H1 (cell line): Measurements from ENCODE around the gene GDF9. TPM values are rescaled to one million over a fixed set of nuclear protein-coding genes. Genes with fewer than 3 reads are reported as not detected.

Experiments
- CTCF ChIA-PET: fragments of 300-600 bp; sonication (Branson Sonifier 250); formaldehyde crosslinking; loops from one replicate; lab custom pipeline; 2021; ENCODE audit not compliant: partially characterized antibody; lab: Charles Lee
- POLR2A ChIA-PET: fragments of 300-600 bp; sonication (Branson Sonifier 250); formaldehyde crosslinking; loops from one replicate; lab custom pipeline; 2021; ENCODE audit warnings: inconsistent platforms; ENCODE audit not compliant: partially characterized antibody; lab: Charles Lee
- DNase-seq, 2 experiments: peaks; one replicate each; pipeline versions ENCODE4 v3.0.0 to v3.0.0-alpha.2; 2010 to 2022; ENCODE audit warnings: low spot score in 2 of 2, low read depth in 1 of 2, mixed read lengths in 1 of 2
- FAIRE-seq: peaks from 2 replicates; lab custom pipeline; 2011; peaks lifted over from hg19 to GRCh38; lab: Jason Lieb, UNC
- H2AFZ ChIP-seq: 2 replicates; pipeline ENCODE4 v1.8.1; 2012; ENCODE audit warnings: low read length, inconsistent platforms
- H2AK5ac ChIP-seq: 2 replicates; pipeline ENCODE4 v1.6.1; 2013; ENCODE audit warnings: low read depth, low read length
- H2BK120ac ChIP-seq: replicated peaks from 2 replicates; pipeline ENCODE3; 2013; ENCODE audit warnings: low read depth, low read length, inconsistent platforms
- H2BK12ac ChIP-seq: 2 replicates; pipeline ENCODE4 v1.6.1; 2013; ENCODE audit warnings: low read depth, low read length
- H2BK15ac ChIP-seq: 2 replicates; pipeline ENCODE4 v1.6.1; 2013; ENCODE audit warnings: low read length
- H2BK20ac ChIP-seq: 2 replicates; pipeline ENCODE4 v1.6.1; 2013; ENCODE audit warnings: low read length
- H2BK5ac ChIP-seq: 2 replicates; pipeline ENCODE4 v1.6.1; 2013; ENCODE audit warnings: low read depth, low read length
- H3K14ac ChIP-seq: 2 replicates; pipeline ENCODE4 v1.6.1; 2013; ENCODE audit warnings: inconsistent platforms; ENCODE audit not compliant: insufficient read length
- H3K18ac ChIP-seq: 2 replicates; pipeline ENCODE4 v1.6.1; 2013; ENCODE audit warnings: low read length; ENCODE audit errors: extremely low read depth
- H3K23ac ChIP-seq: 2 replicates; pipeline ENCODE4 v1.6.1; 2013; ENCODE audit warnings: inconsistent platforms; ENCODE audit not compliant: insufficient read length
- H3K23me2 ChIP-seq: 2 replicates; pipeline ENCODE4 v1.6.1; 2013; ENCODE audit warnings: low read depth, low read length
- H3K27ac ChIP-seq: 2 replicates; pipeline ENCODE4 v1.6.1; 2011; ENCODE audit warnings: low read depth, low read length, inconsistent platforms
- H3K27me3 ChIP-seq, 4 experiments: replicated peaks in 1 of 4; 1 replicate in 1 of 4; 2 replicates in 3 of 4; pipeline versions ENCODE4 v1.6.1 to v1.8.1; 2011 to 2013; ENCODE audit warnings: low read length in 3 of 4, mild to moderate bottlenecking in 3 of 4, inconsistent platforms in 2 of 4, mixed read lengths in 2 of 4, moderate library complexity in 1 of 4; ENCODE audit not compliant: control insufficient read depth in 3 of 4, insufficient read depth in 3 of 4; ENCODE audit errors: extremely low read depth in 1 of 4
- H3K36me3 ChIP-seq, 4 experiments: 2 replicates each; pipeline versions ENCODE4 v1.6.1 to v1.8.1; 2011 to 2013; ENCODE audit warnings: mild to moderate bottlenecking in 4 of 4, low read length in 3 of 4, moderate library complexity in 2 of 4, control low read depth in 1 of 4, inconsistent platforms in 1 of 4; ENCODE audit not compliant: insufficient read depth in 4 of 4, control insufficient read depth in 2 of 4
- H3K4ac ChIP-seq: replicated peaks from 2 replicates; pipeline ENCODE3; 2013; ENCODE audit warnings: low read length, low read depth, mixed read lengths, inconsistent platforms; ENCODE audit not compliant: insufficient read length
- H3K4me1 ChIP-seq, 4 experiments: replicated peaks in 1 of 4; 1 replicate in 1 of 4; 2 replicates in 3 of 4; pipeline versions ENCODE4 v1.6.1 to v1.8.1; 2011 to 2013; ENCODE audit warnings: low read length in 3 of 4, inconsistent platforms in 2 of 4, mixed read lengths in 1 of 4; ENCODE audit not compliant: insufficient read depth in 4 of 4, control insufficient read depth in 3 of 4
- H3K4me2 ChIP-seq, 2 experiments: 2 replicates each; pipeline versions ENCODE4 v1.6.1 to v1.8.1; 2011 to 2013; ENCODE audit warnings: low read depth in 2 of 2, low read length in 2 of 2, control low read depth in 1 of 2, inconsistent platforms in 1 of 2, mild to moderate bottlenecking in 1 of 2; ENCODE audit not compliant: insufficient read depth in 1 of 2
- H3K4me3 ChIP-seq, 4 experiments: fragments of 200-600, 300-600 bp in 1 of 4; sonication (generic), shearing (Covaris generic), sonication (Bioruptor Twin) in 1 of 4; 2 replicates each; pipeline versions ENCODE4 v1.5.1 to v1.8.1; 2011 to 2016; ENCODE audit warnings: low read length in 4 of 4, low read depth in 3 of 4, control low read depth in 2 of 4, inconsistent platforms in 2 of 4, mild to moderate bottlenecking in 2 of 4, mixed read lengths in 1 of 4, moderate library complexity in 1 of 4; ENCODE audit not compliant: insufficient read depth in 2 of 4; ENCODE audit errors: extremely low read depth in 1 of 4
- H3K56ac ChIP-seq: replicated peaks from 2 replicates; pipeline ENCODE3; 2013; ENCODE audit warnings: low read depth, mild to moderate bottlenecking, mixed read lengths, low read length, inconsistent platforms; ENCODE audit not compliant: insufficient read length
- H3K79me1 ChIP-seq: 2 replicates; pipeline ENCODE4 v1.6.1; 2013; ENCODE audit warnings: low read depth, low read length, control low read depth
- H3K79me2 ChIP-seq, 2 experiments: 2 replicates each; pipeline versions ENCODE4 v1.6.1 to v1.8.1; 2012 to 2013; ENCODE audit warnings: low read length in 2 of 2, mild to moderate bottlenecking in 2 of 2, inconsistent platforms in 1 of 2; ENCODE audit not compliant: insufficient read depth in 2 of 2, control insufficient read depth in 1 of 2
- H3K9ac ChIP-seq, 4 experiments: replicated peaks in 1 of 4; 1 replicate in 1 of 4; 2 replicates in 3 of 4; pipeline versions ENCODE4 v1.6.1 to v1.8.1; 2011 to 2013; ENCODE audit warnings: low read depth in 3 of 4, low read length in 3 of 4, control low read depth in 2 of 4, mild to moderate bottlenecking in 2 of 4, moderate library complexity in 2 of 4, inconsistent platforms in 1 of 4; ENCODE audit errors: extremely low read depth in 1 of 4
- H3K9me3 ChIP-seq, 2 experiments: 2 replicates each; pipeline versions ENCODE4 v1.6.1 to v1.8.1; 2012 to 2013; ENCODE audit warnings: mild to moderate bottlenecking in 2 of 2, moderate library complexity in 2 of 2, control low read depth in 1 of 2, inconsistent platforms in 1 of 2, low read depth in 1 of 2, low read length in 1 of 2, mixed read lengths in 1 of 2; ENCODE audit not compliant: insufficient read depth in 2 of 2
- H4K20me1 ChIP-seq, 2 experiments: replicated peaks in 1 of 2; 2 replicates each; pipeline versions ENCODE3 to v1.8.1; 2011 to 2013; ENCODE audit warnings: inconsistent platforms in 2 of 2, low read length in 2 of 2, mild to moderate bottlenecking in 1 of 2; ENCODE audit not compliant: insufficient read depth in 2 of 2, control insufficient read depth in 1 of 2
- H4K5ac ChIP-seq: 2 replicates; pipeline ENCODE4 v1.6.1; 2013; ENCODE audit warnings: low read length, low read depth, mixed read lengths, inconsistent platforms; ENCODE audit not compliant: insufficient read length
- H4K8ac ChIP-seq: 2 replicates; pipeline ENCODE4 v1.8.0; 2013; ENCODE audit warnings: mild to moderate bottlenecking, moderate library complexity, low read length, inconsistent platforms; ENCODE audit not compliant: insufficient read depth; ENCODE audit errors: extremely low read depth
- H4K91ac ChIP-seq: replicated peaks from 2 replicates; pipeline ENCODE3; 2013; ENCODE audit warnings: low read length, mixed read lengths, inconsistent platforms; ENCODE audit not compliant: insufficient read length
- EP300 ChIP-seq, 2 experiments: IDR thresholded peaks; 1 replicate in 1 of 2; 2 replicates in 1 of 2; pipeline ENCODE4 v1.6.1; 2011 to 2012; ENCODE audit warnings: low read depth in 2 of 2, low read length in 2 of 2, mild to moderate bottlenecking in 2 of 2, borderline replicate concordance in 1 of 2, inconsistent platforms in 1 of 2, moderate library complexity in 1 of 2
- JUN ChIP-seq: IDR thresholded peaks from 2 replicates; pipeline ENCODE4 v1.6.1; 2011; ENCODE audit warnings: low read depth, mild to moderate bottlenecking, improper control_type of control experiment, low read length
- POU5F1 ChIP-seq: IDR thresholded peaks from 2 replicates; pipeline ENCODE4 v1.6.1; 2011; ENCODE audit warnings: low read depth, mild to moderate bottlenecking, low read length, moderate library complexity
- RNF2 ChIP-seq: fragments of 200-900, 300-1000 bp; sonication (generic); IDR thresholded peaks from 2 replicates; pipeline ENCODE4 v1.7.1; 2016; ENCODE audit warnings: borderline replicate concordance, low read depth, mild to moderate bottlenecking, antibody characterized with exemption, low read length; ENCODE audit not compliant: poor library complexity, severe bottlenecking; ENCODE audit errors: missing control alignments
- WGBS, 2 experiments: shearing (Covaris generic) in 1 of 2; methylation state at CpG; one replicate each; pipeline versions ENCODE4 v1.1.6 to v1.1.7; 2013 to 2015; ENCODE audit warnings: low lambda C conversion rate in 2 of 2, mixed read lengths in 2 of 2, inconsistent platforms in 1 of 2, low coverage in 1 of 2, missing lambda C conversion rate in 1 of 2; ENCODE audit not compliant: insufficient replicate concordance in 2 of 2, insufficient coverage in 1 of 2, insufficient read length in 1 of 2; ENCODE audit errors: extremely low coverage in 1 of 2, missing lambda C conversion rate in 1 of 2; 5-methylcytosine and 5-hydroxymethylcytosine counted together
- polyA plus RNA-seq, 7 experiments: library from polyadenylated mRNA; depleted of rRNA in 3 of 7; stranded (reverse) in 5 of 7; unstranded in 2 of 7; fragments of >200 nt in 5 of 7; fragments of 200-250 nt in 2 of 7; gene quantifications; 1 replicate in 5 of 7; 2 replicates in 1 of 7; 4 replicates in 1 of 7; pipeline versions ENCODE4 v1.2.1 to v1.2.3, GENCODE V29; 2011 to 2013; ENCODE audit warnings: missing spikeins in 2 of 7, mixed read lengths in 2 of 7
- total RNA-seq: library from RNA; stranded (reverse); fragmentation: NEBNext Ultra II Directional; extraction: Animal tissue kit (Norgen Biotek cat#: 25700); gene quantifications from 2 replicates; pipeline ENCODE4 v1.2.1, GENCODE V29; 2021
- TF ChIP-seq, protein P1 (sequence below): IDR thresholded peaks from 2 replicates; pipeline ENCODE4 v1.6.1; 2012; ENCODE audit warnings: low read length, inconsistent platforms

Gene GDF9
- total and polyA plus RNA-seq, 2 of the 8 experiments (the other 6 are each of a cell fraction or from before 2014, with no cell fraction given): 0.14 TPM; not detected in 1

DNA sequence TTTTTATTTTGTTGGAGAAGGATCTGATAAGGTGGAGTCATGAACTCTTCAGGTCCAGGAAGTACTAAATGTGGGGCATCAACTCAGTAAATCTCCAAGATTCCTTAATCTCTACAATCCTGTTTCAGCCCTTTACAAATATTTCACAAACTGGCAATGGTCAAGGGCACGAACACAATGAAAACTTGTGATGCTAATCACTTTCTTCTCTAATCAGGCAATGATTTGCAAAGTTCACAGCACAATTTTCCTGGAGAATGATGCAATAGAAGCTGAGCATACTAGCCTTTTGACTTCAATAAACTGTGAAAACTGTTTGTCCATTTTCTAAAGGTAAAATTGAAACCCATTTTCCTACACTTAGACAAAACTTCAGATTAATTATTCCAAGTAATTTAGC is 16.9 kb downstream of the GDF9 start:
- Histone ChIP-seq H3K79me1 (no peaks in the 10 kb centered on the region), H3K36me3 (no peaks in the 10 kb centered on the region), H4K20me1 (no peaks in the 10 kb centered on the region), H2BK120ac (no peak overlapping the region), H2AFZ (no peak overlapping the region), H3K18ac (no peak overlapping the region), H4K5ac (no peak overlapping the region), H3K14ac (no peak overlapping the region), H3K27ac (no peak overlapping the region), H3K23ac (no peak overlapping the region), H3K4me3 (no peak overlapping the region), H3K79me2 (no peaks in the 10 kb centered on the region), H2BK12ac (no peak overlapping the region), H4K8ac (no peak overlapping the region), H3K23me2 (no peaks in the 10 kb centered on the region), H3K4me2 (no peak overlapping the region), H3K9ac (no peak overlapping the region), H3K4me1 (peaks cover 0 to 1% (median 0%) of the 10 kb centered on the region in 4 experiments; a peak in 1 of 7 replicates), H3K4ac (no peak overlapping the region), H4K91ac (no peak overlapping the region), H3K9me3 (no peaks in the 10 kb centered on the region), H2BK15ac (no peak overlapping the region), H2BK20ac (no peak overlapping the region), H2BK5ac (no peak overlapping the region), H2AK5ac (no peak overlapping the region), H3K27me3 (no peaks in the 10 kb centered on the region), H3K56ac (no peak overlapping the region)
- 91% methylated on average over 1 of the region's 1 CpG; no CpG with 5 or more reads in 1 of the 2 experiments for WGBS, 2 experiments
- DNase-seq (no peak), FAIRE-seq (no peak)
- ChIA-PET POLR2A (interaction anchor here (1.6 kb wide), 1 partner anchor 16 kb away, joined by 3 read pairs; the partner anchor contains the start of genes GDF9 and UQCRQ), CTCF (interaction anchor here (0.9 to 32.2 kb wide), 3 partner anchors 12 to 40 kb away, joined by 4 to 465 read pairs (median 11); partner anchors contain the start of gene SHROOM1)
- TF ChIP-seq JUN (no peak), POU5F1 (no peak), EP300 (IDR thresholded peaks at IDR 0.05; ENCODE audit: borderline replicate concordance in 1 of 2, low read depth in 2 of 2, low read length in 2 of 2) (no peak), RNF2 (no peak)
- TF ChIP-seq, protein P1, sequence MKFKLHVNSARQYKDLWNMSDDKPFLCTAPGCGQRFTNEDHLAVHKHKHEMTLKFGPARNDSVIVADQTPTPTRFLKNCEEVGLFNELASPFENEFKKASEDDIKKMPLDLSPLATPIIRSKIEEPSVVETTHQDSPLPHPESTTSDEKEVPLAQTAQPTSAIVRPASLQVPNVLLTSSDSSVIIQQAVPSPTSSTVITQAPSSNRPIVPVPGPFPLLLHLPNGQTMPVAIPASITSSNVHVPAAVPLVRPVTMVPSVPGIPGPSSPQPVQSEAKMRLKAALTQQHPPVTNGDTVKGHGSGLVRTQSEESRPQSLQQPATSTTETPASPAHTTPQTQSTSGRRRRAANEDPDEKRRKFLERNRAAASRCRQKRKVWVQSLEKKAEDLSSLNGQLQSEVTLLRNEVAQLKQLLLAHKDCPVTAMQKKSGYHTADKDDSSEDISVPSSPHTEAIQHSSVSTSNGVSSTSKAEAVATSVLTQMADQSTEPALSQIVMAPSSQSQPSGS: no peak
